ENCODE results near the gene EHMT1.
"Not testable (repeated sequence)": the region's sequence is repeated elsewhere in the genome, so short reads cannot be mapped to it uniquely, and the experiment has no call there.

Gene EHMT1

DNA sequence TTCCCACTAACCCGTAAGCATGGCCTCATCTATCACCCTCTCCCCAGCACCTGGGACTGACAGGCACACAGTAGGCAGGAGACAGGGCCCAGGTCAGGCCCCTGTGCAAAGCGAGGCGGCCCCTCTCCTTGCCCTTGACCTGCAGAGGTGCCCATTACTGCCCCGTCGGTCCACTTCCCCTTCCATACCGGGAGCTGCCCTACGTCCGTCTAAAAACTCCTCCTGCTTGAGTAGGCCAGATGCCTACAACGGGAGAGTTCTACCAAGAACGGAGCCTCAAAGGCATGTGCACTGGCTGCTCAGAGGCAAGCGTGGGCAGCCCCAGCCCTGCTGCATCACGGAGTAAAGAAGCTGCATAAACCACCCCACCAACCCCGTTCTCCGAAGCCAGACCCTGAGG lies 35.5 kb upstream of the EHMT1 start:
- Mint-ChIP-seq H3K27ac (no peak overlapping the region), H3K4me1 (peaks cover 13% of the 10 kb centered on the region), H3K36me3 (peaks cover 19% of the 10 kb centered on the region), H3K4me3 (no peak overlapping the region), H3K27me3 (no peaks in the 10 kb centered on the region), H3K9me3 (no peaks in the 10 kb centered on the region)
- CTCF ChIA-PET: no interaction called here
- no peak for DNase-seq

DNA sequence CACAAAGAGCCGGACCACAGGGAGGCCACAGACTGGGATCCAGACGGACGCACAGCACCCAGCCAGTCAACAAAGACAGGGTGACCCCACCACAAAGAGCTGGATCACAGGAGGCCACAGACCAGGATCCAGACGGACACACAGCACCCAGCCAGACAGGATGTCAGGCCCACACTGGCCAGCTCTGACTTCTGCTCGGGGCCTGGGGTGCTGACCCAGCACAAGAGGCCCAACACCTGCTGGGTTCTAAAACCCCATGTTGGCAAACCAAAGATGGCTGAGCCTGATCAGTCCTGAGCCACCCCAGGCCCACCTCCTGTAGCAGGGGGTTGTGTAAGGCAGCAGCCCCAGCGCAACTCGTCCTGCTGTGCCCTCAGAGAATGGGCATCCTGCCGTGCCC lies 34.8 kb upstream of the EHMT1 start:
- peaks cover 18% of the 10 kb centered on the region for H3K4me1 Mint-ChIP-seq

DNA sequence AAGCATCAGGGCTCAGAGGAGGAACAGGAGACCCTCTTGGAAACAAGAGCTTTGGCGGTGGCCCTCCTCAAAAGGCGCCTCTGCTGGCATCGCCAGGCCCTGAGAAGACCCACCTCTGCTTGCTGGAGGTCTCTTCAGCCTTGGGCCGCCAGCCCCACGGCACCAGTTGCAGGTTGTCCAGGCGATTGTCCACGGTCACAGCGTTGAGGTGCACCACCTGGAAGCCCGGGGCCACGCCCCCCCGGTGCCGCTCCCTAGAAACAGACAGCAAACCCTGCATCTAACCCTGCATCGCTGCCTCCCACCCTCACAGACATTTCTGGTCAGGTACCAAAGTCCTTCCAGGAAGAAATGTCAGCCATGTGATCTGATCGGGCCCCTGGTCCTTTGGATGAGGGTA lies 32.0 kb upstream of the EHMT1 start:
- CTCF ChIA-PET: interaction anchor here (2.4 kb wide), 1 partner anchor 7 kb away, joined by 12 read pairs; the partner anchor contains the start of gene DPH7
- Mint-ChIP-seq H3K4me3 (no peak overlapping the region), H3K36me3 (peaks cover 21% of the 10 kb centered on the region), H3K27me3 (no peaks in the 10 kb centered on the region), H3K27ac (no peak overlapping the region), H3K9me3 (no peaks in the 10 kb centered on the region), H3K4me1 (peaks cover 23% of the 10 kb centered on the region)
- DNase-seq: no peak

More for the DNA sequence above, 34.8 kb upstream of the EHMT1 start:
- CTCF ChIA-PET: no interaction called here
- no peak overlapping the region for H3K27ac Mint-ChIP-seq
- H3K27me3 Mint-ChIP-seq: no peaks in the 10 kb centered on the region
- no peak for DNase-seq
- no peak overlapping the region for H3K4me3 Mint-ChIP-seq
- no peaks in the 10 kb centered on the region for H3K9me3 Mint-ChIP-seq
- peaks cover 19% of the 10 kb centered on the region for H3K36me3 Mint-ChIP-seq

DNA sequence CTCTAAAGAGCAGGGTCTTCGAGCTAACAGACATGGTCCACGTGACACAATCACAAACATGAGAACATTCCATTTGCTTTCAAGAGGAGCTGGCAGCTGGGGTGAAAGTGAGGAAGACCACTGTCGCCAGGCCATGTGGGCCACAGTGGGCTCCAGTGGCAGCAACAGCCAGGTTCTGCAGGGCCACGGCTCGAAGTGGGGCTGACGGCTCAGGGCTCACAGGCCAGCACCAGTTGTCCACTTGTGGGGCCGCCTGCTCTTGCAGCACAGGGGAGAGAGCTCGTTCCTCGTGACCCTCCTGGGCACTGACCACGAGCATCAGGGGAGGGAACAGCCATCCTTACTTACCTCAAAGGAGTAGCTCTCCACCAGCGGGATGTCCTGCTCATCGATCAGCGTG lies 30.5 kb upstream of the EHMT1 start:
- Mint-ChIP-seq H3K9me3 (no peaks in the 10 kb centered on the region), H3K27ac (no peak overlapping the region)
- CTCF ChIA-PET: interaction anchor here (0.7 to 2.4 kb wide), 5 partner anchors 9 to 156 kb away, joined by 4 to 12 read pairs (median 4); partner anchors contain the start of gene DPH7

DNA sequence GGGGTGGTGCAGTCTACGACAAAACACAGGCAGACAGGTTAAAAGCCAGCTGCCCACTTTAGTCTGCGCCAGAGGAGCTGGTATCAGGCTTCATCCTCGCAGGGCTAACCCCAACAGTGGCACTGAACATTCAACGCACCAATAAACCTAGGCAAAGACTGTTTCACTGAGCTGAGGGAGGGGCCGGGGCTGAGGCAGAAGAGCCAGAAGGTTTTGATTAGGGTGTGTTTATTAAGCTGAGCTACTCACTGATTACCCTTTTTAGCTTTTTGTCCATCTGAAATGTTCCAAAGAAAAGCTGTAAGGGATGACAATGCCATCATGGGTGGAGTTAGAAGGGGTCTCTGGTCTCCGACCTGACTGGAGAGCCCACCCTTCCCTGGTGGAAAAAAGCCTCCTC lies 29.9 kb upstream of the EHMT1 start:
- H3K4me1 Mint-ChIP-seq: peaks cover 26% of the 10 kb centered on the region
- peaks cover 14% of the 10 kb centered on the region for H3K36me3 Mint-ChIP-seq
- H3K27me3 Mint-ChIP-seq: no peaks in the 10 kb centered on the region
- CTCF ChIA-PET: interaction anchor here (0.7 to 2.4 kb wide), 5 partner anchors 9 to 156 kb away, joined by 4 to 12 read pairs (median 4); partner anchors contain the start of gene DPH7
- no peak overlapping the region for H3K27ac Mint-ChIP-seq
- no peaks in the 10 kb centered on the region for H3K9me3 Mint-ChIP-seq
- DNase-seq: no peak
- peak overlapping the region; percentile 84 for H3K4me3 Mint-ChIP-seq

More for the DNA sequence above, 30.5 kb upstream of the EHMT1 start:
- no peaks in the 10 kb centered on the region for H3K27me3 Mint-ChIP-seq
- peak overlapping the region; percentile 84 for H3K4me3 Mint-ChIP-seq
- peaks cover 14% of the 10 kb centered on the region for H3K36me3 Mint-ChIP-seq
- peaks cover 26% of the 10 kb centered on the region for H3K4me1 Mint-ChIP-seq
- no peak for DNase-seq

DNA sequence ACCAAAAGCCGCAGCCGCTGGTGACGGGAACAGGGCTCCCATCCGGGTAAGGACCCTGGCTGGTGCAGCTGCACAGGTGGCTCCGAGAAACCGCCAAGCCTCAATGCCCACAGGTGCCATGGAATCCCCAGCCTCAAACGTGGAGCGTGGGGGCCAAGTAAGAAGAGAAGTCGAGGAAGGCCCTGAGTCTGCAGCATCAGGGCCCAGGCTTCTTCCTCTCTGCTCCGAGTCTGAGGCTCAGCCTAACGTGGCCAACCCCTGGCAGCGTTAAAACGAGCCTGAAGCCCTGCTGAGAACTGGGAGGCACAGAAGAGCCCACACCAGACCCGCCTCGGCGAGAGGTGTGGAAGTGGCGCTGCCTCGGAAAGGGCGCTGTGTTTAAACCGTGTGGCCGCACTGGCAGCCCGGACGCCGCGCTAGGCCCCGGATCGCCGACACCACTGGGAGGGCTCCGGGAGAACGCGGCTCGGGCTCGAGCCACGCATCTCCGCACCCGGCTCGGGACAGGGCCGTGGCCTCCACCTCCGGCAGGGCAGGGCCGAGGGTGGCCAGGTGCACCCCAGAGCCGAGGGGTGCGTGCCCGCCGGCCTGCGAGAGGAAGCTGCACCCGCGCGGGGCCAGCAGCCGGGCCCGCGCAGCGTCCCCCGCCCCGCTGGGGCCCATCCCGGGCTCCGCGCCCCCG lies 29.2 kb upstream of the EHMT1 start:
- no peaks in the 10 kb centered on the region for H3K9me3 Mint-ChIP-seq
- peak; percentile 52 for DNase-seq
- peaks cover 26% of the 10 kb centered on the region for H3K4me1 Mint-ChIP-seq
- peaks cover 14% of the 10 kb centered on the region for H3K36me3 Mint-ChIP-seq
- no peaks in the 10 kb centered on the region for H3K27me3 Mint-ChIP-seq
- peak overlapping the region; percentile 84 for H3K4me3 Mint-ChIP-seq
- CTCF ChIA-PET: interaction anchor here (1.5 to 2.4 kb wide), 3 partner anchors 10 to 83 kb away, joined by 3 to 12 read pairs (median 4); partner anchors contain the start of gene DPH7
- peak overlapping the region; percentile 72 for H3K27ac Mint-ChIP-seq

DNA sequence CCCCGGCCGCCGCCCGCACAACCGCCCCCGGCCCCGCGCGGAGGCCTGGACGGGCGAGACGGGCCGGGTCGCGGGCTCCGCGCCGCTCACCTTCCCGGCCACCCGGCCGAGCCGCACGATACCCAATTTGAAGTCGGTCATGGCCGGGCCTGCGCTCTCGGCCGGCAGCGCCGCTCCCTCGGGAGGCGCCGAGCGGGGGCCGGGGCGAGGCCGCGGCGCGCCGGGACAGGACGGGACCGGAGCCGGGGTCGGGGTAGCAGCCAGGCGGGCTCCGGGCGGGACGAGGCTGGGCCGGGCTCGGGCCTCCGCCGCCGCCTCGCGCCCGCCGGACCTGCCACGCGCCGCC lies 28.7 kb upstream of the EHMT1 start:
- peaks cover 26% of the 10 kb centered on the region for H3K4me1 Mint-ChIP-seq
- H3K27ac Mint-ChIP-seq: no peak overlapping the region
- H3K4me3 Mint-ChIP-seq: no peak overlapping the region
- no peak for DNase-seq
- H3K27me3 Mint-ChIP-seq: no peaks in the 10 kb centered on the region
- H3K36me3 Mint-ChIP-seq: peaks cover 14% of the 10 kb centered on the region
- H3K9me3 Mint-ChIP-seq: no peaks in the 10 kb centered on the region
- CTCF ChIA-PET: interaction anchor here (0.9 to 1.5 kb wide), 2 partner anchors 9 to 11 kb away, joined by 3 read pairs; partner anchors contain the start of gene DPH7

DNA sequence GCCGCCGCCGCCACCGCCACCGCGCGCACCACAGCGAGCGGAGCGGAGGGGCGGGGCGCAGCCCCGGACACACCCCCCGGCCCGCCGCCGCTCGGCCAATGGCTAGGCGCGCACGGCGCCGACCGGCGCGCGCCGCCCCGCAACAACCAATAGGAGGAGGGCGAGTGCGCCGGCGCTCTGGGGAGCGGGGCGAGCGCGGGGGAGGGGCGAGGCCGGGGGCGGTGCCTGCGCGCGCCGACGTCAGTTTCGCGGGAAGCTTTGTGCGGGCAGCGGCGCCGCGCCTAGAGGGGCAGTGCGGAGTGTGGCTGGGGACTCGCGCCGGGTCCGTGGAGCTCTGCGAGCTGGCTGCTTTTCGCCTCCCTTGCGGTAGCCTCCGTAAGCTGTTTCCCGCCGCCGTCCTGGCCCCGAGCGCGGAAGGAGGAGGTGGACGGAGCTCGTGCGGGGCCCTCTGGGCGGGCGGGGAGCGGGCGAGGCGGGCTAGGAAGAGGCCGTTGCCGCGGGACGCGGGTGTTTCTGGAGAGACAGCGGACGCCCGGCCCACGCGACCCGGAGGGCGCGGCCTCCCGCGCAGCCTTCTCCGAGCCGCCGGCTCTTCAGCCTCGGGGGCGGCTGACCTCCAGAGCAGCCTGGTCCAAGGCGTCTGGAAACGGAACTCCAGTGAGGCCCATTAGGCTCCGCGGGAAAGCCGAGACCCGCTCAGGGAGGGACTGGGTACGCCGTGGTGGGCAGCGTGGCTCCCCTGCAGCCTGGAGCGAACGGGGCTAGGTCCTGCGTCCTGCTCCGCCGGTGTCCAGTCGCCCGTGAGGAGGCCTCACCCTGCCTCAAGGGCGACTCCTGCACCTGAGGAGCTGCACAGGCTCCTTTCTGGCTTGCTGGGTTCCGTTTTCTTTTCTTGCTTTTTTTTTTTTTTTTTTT lies 28.1 kb upstream of the EHMT1 start, which contains the start of gene ZMYND19:
TSS of gene ZMYND19 (minus strand) at position 44 of the 915 bp plus-strand sequence. CDS start 249 bp downstream, outside the sequence.
- Mint-ChIP-seq H3K27ac (peak within 1 kb of the TSS; percentile 90), H3K4me1 (peaks cover 26% of the 10 kb centered on the region), H3K9me3 (no peaks in the 10 kb centered on the region), H3K36me3 (peaks cover 14% of the 10 kb centered on the region), H3K4me3 (peak within 1 kb of the TSS; percentile 96), H3K27me3 (no peaks in the 10 kb centered on the region)
- peak; percentile 88 for DNase-seq
- CTCF ChIA-PET: interaction anchor here (0.9 to 1.5 kb wide), 3 partner anchors 9 to 11 kb away, joined by 3 to 5 read pairs (median 3); partner anchors contain the start of gene DPH7

DNA sequence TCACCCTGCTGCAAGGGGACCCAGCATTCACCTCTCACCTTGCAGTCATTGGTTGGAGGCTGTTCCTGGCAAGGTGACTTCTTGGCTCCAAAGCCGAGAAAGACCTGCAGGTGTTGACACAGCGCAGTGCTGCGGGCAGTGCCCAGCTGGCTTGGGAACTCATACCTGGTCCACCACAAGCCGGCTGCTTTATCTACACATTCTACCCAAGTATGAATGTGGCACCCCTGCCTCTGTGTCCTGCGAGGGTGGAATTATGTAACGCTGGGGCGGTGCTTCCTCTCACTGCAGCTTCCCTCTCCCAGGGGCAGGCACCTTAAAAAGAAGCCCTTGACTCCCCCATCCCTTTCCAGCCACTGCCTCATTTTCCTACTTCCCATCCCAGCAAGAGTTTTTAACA lies 26.0 kb upstream of the EHMT1 start:
- CTCF ChIA-PET: interaction anchor here (1.0 to 1.7 kb wide), 2 partner anchors 10 to 13 kb away, joined by 3 to 5 read pairs; no protein-coding TSS in a partner anchor
- no peak for DNase-seq
- H3K27ac Mint-ChIP-seq: no peak overlapping the region
- H3K9me3 Mint-ChIP-seq: no peaks in the 10 kb centered on the region
- H3K4me1 Mint-ChIP-seq: peaks cover 24% of the 10 kb centered on the region
- H3K27me3 Mint-ChIP-seq: no peaks in the 10 kb centered on the region
- H3K4me3 Mint-ChIP-seq: no peak overlapping the region
- peaks cover 5% of the 10 kb centered on the region for H3K36me3 Mint-ChIP-seq

DNA sequence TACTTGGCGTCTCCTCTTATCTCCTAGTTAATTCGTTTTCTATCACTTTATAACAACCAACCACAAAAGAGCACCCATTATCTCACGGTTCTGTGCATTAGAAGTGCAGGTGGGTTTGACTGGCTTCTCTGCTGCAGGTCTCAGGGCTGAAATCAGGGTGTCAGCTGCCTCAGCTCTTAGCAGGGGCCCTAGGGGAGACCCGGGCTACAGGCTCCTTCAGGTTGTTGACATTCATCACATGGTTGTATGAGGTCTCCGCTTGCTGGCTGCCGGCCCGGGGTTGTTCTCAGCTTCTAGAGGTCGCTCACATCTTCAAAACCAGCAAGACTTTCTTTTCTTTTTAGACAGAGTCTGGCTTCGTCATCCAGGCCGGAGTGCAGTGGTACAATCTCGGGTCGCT lies 25.6 kb upstream of the EHMT1 start:
- H3K9me3 Mint-ChIP-seq: no peaks in the 10 kb centered on the region
- peaks cover 21% of the 10 kb centered on the region for H3K4me1 Mint-ChIP-seq
- no peak overlapping the region for H3K4me3 Mint-ChIP-seq
- CTCF ChIA-PET: no interaction called here
- H3K27me3 Mint-ChIP-seq: no peaks in the 10 kb centered on the region
- no peak overlapping the region for H3K27ac Mint-ChIP-seq
- peaks cover 1% of the 10 kb centered on the region for H3K36me3 Mint-ChIP-seq
- DNase-seq: no peak

DNA sequence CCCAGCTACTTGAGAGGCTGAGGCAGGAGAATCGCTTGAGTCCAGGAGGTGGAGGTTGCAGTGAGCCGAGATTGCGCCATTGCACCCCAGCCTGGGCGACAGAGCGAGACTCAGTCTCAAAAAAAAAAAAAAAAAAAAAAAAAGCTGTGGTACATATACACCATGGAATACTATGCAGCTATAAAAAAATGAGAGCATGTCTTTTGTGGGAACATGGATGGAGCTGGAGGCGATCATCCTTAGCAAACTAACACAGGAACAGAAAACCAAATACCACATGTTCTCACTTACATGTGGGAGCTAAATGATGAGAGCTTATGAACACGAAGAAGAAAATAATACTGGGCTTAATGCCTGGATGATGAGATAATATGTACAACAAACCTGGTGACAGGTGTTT lies 22.2 kb upstream of the EHMT1 start:
- H3K4me1 Mint-ChIP-seq: peaks cover 12% of the 10 kb centered on the region
- CTCF ChIA-PET, H3K9me3 Mint-ChIP-seq, DNase-seq, H3K27ac Mint-ChIP-seq, H3K4me3 Mint-ChIP-seq, H3K36me3 Mint-ChIP-seq, H3K27me3 Mint-ChIP-seq: not testable (repeated sequence)

DNA sequence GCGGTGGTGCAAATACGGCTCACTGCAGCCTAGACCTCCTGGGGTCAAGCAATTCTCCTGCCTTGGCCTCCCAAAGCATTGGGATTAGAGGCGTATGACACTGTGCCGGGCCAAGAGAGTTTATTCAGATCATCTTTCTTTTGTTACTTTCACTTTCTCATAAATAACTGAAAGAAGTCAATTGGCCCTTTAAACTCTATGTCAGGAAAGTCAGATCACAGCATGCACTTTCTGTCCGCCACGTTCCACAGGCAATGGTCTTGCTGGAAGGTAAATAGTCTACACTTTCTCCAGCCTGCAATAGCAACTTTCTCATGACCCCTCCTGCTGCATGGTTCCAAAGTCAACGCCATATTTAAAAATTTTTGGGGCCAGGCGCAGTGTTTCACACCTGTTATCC lies 19.9 kb upstream of the EHMT1 start:
- no peak overlapping the region for H3K4me3 Mint-ChIP-seq
- H3K4me1 Mint-ChIP-seq: peaks cover 24% of the 10 kb centered on the region
- CTCF ChIA-PET: interaction anchor here (2.0 kb wide), 1 partner anchor 11 kb away, joined by 4 read pairs; no protein-coding TSS in a partner anchor
- H3K9me3 Mint-ChIP-seq: no peaks in the 10 kb centered on the region
- DNase-seq: no peak
- no peak overlapping the region for H3K27ac Mint-ChIP-seq
- H3K36me3 Mint-ChIP-seq: no peaks in the 10 kb centered on the region
- H3K27me3 Mint-ChIP-seq: peaks cover 22% of the 10 kb centered on the region

DNA sequence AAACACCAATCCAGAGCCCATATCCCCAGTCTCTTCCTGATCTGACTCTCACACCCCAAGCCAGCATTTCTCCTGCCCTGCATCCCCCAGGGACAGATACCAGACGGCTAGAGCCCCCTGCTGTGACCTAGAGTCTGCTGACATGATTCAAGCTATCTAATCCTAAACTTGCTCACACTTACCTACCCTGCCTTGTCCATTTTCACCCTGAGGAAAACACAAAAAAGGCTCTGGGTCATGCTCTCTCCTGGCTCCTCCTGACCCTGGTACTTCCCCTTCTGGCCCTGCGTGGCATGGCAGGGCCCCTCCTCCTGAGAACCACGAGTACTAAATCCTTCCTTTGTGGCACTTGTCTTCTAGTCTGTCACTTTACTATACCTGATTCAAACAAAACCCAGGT lies 16.1 kb upstream of the EHMT1 start:
- Mint-ChIP-seq H3K4me3 (peak overlapping the region; percentile 21), H3K27ac (no peak overlapping the region), H3K27me3 (peaks cover 28% of the 10 kb centered on the region), H3K4me1 (peaks cover 41% of the 10 kb centered on the region), H3K36me3 (peaks cover 2% of the 10 kb centered on the region), H3K9me3 (no peaks in the 10 kb centered on the region)
- CTCF ChIA-PET: interaction anchor here (1.0 to 1.2 kb wide), 3 partner anchors 10 to 23 kb away, joined by 3 to 4 read pairs (median 4); partner anchors contain the start of gene DPH7
- DNase-seq: no peak

DNA sequence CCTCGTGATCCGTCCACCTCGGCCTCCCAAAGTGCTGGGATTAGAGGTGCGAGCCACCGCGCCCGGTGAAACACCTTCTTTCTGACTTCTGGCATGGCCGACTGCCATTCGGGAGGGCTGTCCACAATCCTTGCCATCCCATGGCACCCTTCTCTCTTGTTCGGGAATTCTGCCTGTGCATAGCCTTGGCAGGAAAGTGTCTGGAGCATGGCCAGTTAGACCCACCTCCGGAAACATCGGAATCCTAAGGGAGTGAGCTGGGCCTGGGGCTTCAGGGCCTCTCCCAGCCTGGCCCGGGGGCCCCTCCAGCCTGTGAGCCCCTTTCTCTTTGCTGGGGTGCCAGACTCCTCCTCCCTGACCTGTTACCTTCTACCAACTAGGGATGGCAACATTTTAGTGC lies 14.9 kb upstream of the EHMT1 start:
- Mint-ChIP-seq H3K27ac (no peak overlapping the region), H3K27me3 (peaks cover 21% of the 10 kb centered on the region), H3K9me3 (no peaks in the 10 kb centered on the region), H3K36me3 (peaks cover 3% of the 10 kb centered on the region), H3K4me1 (peaks cover 36% of the 10 kb centered on the region), H3K4me3 (peak overlapping the region; percentile 60)
- CTCF ChIA-PET: interaction anchor here (1.2 kb wide), 1 partner anchor 25 kb away, joined by 4 read pairs; the partner anchor contains the start of gene DPH7
- no peak for DNase-seq

Data from activated naive CD4-positive, alpha-beta T cell treated with anti-CD3 and anti-CD28 coated beads, Interleukin-2, amount 10 ng/mL, durations not matched to agents 7 days and 5 days (primary cell).